H9 (cell line): Measurements from ENCODE around the gene ASIC1. TPM values are rescaled to one million over a fixed set of nuclear protein-coding genes. Genes with fewer than 3 reads are reported as not detected.

ENCODE experiments used
- DNase-seq: peaks from one replicate; pipeline ENCODE4 v3.0.0-alpha.2; 2017
- H2AFZ ChIP-seq: one replicate; pipeline ENCODE4 v1.6.1; 2013; ENCODE audit warnings: mild to moderate bottlenecking, low read length, control low read depth, moderate library complexity
- H2AK5ac ChIP-seq: 2 replicates; pipeline ENCODE4 v1.6.1; 2013; ENCODE audit warnings: low read length, control low read depth, mixed read lengths; ENCODE audit not compliant: insufficient read length
- H2BK120ac ChIP-seq: one replicate; pipeline ENCODE4 v1.6.1; 2013; ENCODE audit warnings: low read depth, mild to moderate bottlenecking, low read length, control low read depth, inconsistent platforms; ENCODE audit not compliant: poor library complexity, severe bottlenecking
- H2BK12ac ChIP-seq: 2 replicates; pipeline ENCODE4 v1.6.1; 2013; ENCODE audit warnings: low read length, control low read depth, mixed read lengths, low read depth; ENCODE audit not compliant: insufficient read length
- H2BK15ac ChIP-seq: 2 replicates; pipeline ENCODE4 v1.6.1; 2013; ENCODE audit warnings: low read depth, low read length, control low read depth
- H2BK20ac ChIP-seq: one replicate; pipeline ENCODE4 v1.6.1; 2013; ENCODE audit warnings: low read depth, mild to moderate bottlenecking, low read length, control low read depth, inconsistent platforms; ENCODE audit not compliant: poor library complexity, severe bottlenecking
- H2BK5ac ChIP-seq: 2 replicates; pipeline ENCODE4 v1.6.1; 2013; ENCODE audit warnings: low read length, control low read depth, mixed read lengths; ENCODE audit not compliant: insufficient read length
- H3K14ac ChIP-seq: 2 replicates; pipeline ENCODE4 v1.6.1; 2013; ENCODE audit warnings: low read length, control low read depth; ENCODE audit not compliant: insufficient read depth
- H3K18ac ChIP-seq: 2 replicates; pipeline ENCODE4 v1.6.1; 2013; ENCODE audit warnings: low read depth, mild to moderate bottlenecking, mixed read lengths, low read length, control low read depth; ENCODE audit not compliant: insufficient read length
- H3K23ac ChIP-seq: 2 replicates; pipeline ENCODE4 v1.6.1; 2013; ENCODE audit warnings: low read length, control low read depth, mixed read lengths, low read depth; ENCODE audit not compliant: insufficient read length
- H3K23me2 ChIP-seq: 2 replicates; pipeline ENCODE4 v1.6.1; 2013; ENCODE audit warnings: low read depth, mild to moderate bottlenecking, mixed read lengths, low read length, control low read depth; ENCODE audit not compliant: insufficient read length, poor library complexity, severe bottlenecking
- H3K27ac ChIP-seq: 2 replicates; pipeline ENCODE4 v1.5.1; 2013; ENCODE audit warnings: low read length, control low read depth, mixed read lengths, low read depth; ENCODE audit not compliant: insufficient read length
- H3K27me3 ChIP-seq: 2 replicates; pipeline ENCODE4 v1.6.1; 2013; ENCODE audit warnings: low read length, control low read depth, inconsistent platforms; ENCODE audit not compliant: insufficient read depth
- H3K4ac ChIP-seq: 2 replicates; pipeline ENCODE4 v1.6.1; 2013; ENCODE audit warnings: low read depth, mild to moderate bottlenecking, control low read depth, inconsistent platforms, low read length, moderate library complexity
- H3K4me1 ChIP-seq: 2 replicates; pipeline ENCODE4 v1.6.1; 2013; ENCODE audit warnings: low read length, control low read depth, inconsistent platforms; ENCODE audit not compliant: insufficient read depth
- H3K4me2 ChIP-seq: 2 replicates; pipeline ENCODE4 v1.6.1; 2013; ENCODE audit warnings: low read length, control low read depth, mixed read lengths; ENCODE audit not compliant: insufficient read length, insufficient read depth
- H3K56ac ChIP-seq: 2 replicates; pipeline ENCODE4 v1.6.1; 2013; ENCODE audit warnings: low read depth, mild to moderate bottlenecking, mixed read lengths, low read length, control low read depth; ENCODE audit not compliant: insufficient read length
- H3K79me1 ChIP-seq: 2 replicates; pipeline ENCODE4 v1.6.1; 2013; ENCODE audit warnings: low read depth, mild to moderate bottlenecking, moderate library complexity, low read length, control low read depth, inconsistent platforms; ENCODE audit not compliant: insufficient read depth, poor library complexity, severe bottlenecking
- H3K79me2 ChIP-seq: 2 replicates; pipeline ENCODE4 v1.6.1; 2013; ENCODE audit warnings: low read length, control low read depth, inconsistent platforms; ENCODE audit not compliant: insufficient read depth
- H3K9ac ChIP-seq: 2 replicates; pipeline ENCODE4 v1.6.1; 2013; ENCODE audit warnings: low read length, control low read depth, mixed read lengths; ENCODE audit not compliant: insufficient read length; ENCODE audit errors: extremely low read depth
- H3K9me3 ChIP-seq: one replicate; pipeline ENCODE4 v1.6.1; 2013; ENCODE audit warnings: low read depth, low read length, inconsistent platforms; ENCODE audit not compliant: control insufficient read depth
- H3T11ph ChIP-seq: one replicate; pipeline ENCODE4 v1.6.1; 2013; ENCODE audit warnings: mild to moderate bottlenecking, low read length, control low read depth, inconsistent platforms
- H4K20me1 ChIP-seq: one replicate; pipeline ENCODE4 v1.6.1; 2013; ENCODE audit not compliant: control insufficient read depth, insufficient read length, insufficient read depth
- H4K5ac ChIP-seq: 2 replicates; pipeline ENCODE4 v1.6.1; 2013; ENCODE audit warnings: low read depth, mild to moderate bottlenecking, mixed read lengths, low read length, control low read depth; ENCODE audit not compliant: insufficient read length
- H4K8ac ChIP-seq: replicated peaks from 2 replicates; pipeline ENCODE4 v1.6.1; 2013; ENCODE audit warnings: low read length, control low read depth, mixed read lengths, low read depth; ENCODE audit not compliant: insufficient read length
- H4K91ac ChIP-seq: 2 replicates; pipeline ENCODE4 v1.6.1; 2013; ENCODE audit warnings: low read depth, mild to moderate bottlenecking, moderate library complexity, mixed read lengths, low read length, control low read depth; ENCODE audit not compliant: insufficient read length
- H3K27ac Mint-ChIP-seq, 3 experiments: 2 replicates in 2 of 3; 3 replicates in 1 of 3; pipeline ENCODE4 v1.8.0; 2020 to 2021; ENCODE audit warnings: mixed read lengths in 3 of 3, mild to moderate bottlenecking in 1 of 3, moderate library complexity in 1 of 3
- H3K27me3 Mint-ChIP-seq: 2 replicates; pipeline ENCODE4 v1.8.0; 2021; ENCODE audit warnings: low read depth, mild to moderate bottlenecking, moderate library complexity, mixed read lengths
- H3K36me3 Mint-ChIP-seq, 3 experiments: 2 replicates in 2 of 3; 3 replicates in 1 of 3; pipeline ENCODE4 v1.8.0; 2020 to 2021; ENCODE audit warnings: low read depth in 3 of 3, mixed read lengths in 3 of 3; ENCODE audit not compliant: insufficient read depth in 1 of 3
- H3K4me1 Mint-ChIP-seq, 2 experiments: 2 replicates each; pipeline ENCODE4 v1.8.0; 2020; ENCODE audit warnings: mixed read lengths in 2 of 2
- H3K4me3 Mint-ChIP-seq, 2 experiments: 2 replicates in 1 of 2; 3 replicates in 1 of 2; pipeline ENCODE4 v1.8.0; 2020 to 2021; ENCODE audit warnings: mild to moderate bottlenecking in 2 of 2, mixed read lengths in 2 of 2, moderate library complexity in 1 of 2
- H3K9me3 Mint-ChIP-seq, 2 experiments: 2 replicates in 1 of 2; 3 replicates in 1 of 2; pipeline ENCODE4 v1.8.0; 2020; ENCODE audit warnings: mild to moderate bottlenecking in 2 of 2, mixed read lengths in 2 of 2, moderate library complexity in 1 of 2
- WGBS: extraction: QIAGEN DNeasy Blood & Tissue Kit; methylation state at CpG from one replicate; pipeline ENCODE4 v1.1.7; 2013; ENCODE audit warnings: missing lambda C conversion rate, low lambda C conversion rate, mixed read lengths; ENCODE audit not compliant: insufficient read length; ENCODE audit errors: extremely low coverage; 5-methylcytosine and 5-hydroxymethylcytosine counted together
- total RNA-seq: library from RNA; stranded (reverse); gene quantifications from 2 replicates; pipeline ENCODE4 v1.2.1, GENCODE V29; 2021
- TF ChIP-seq, protein P1 (sequence below): fragments of 200-600 bp; sonication (generic); conservative IDR thresholded peaks from 3 replicates; pipeline ENCODE4 v1.8.0; 2021; ENCODE audit warnings: antibody characterized with exemption, mild to moderate bottlenecking

ASIC1 gene
- total RNA-seq, 1 experiment from 2014 or later: 3.9 TPM

GRCh38 chr12:50121641-50122040, 64.2 kb downstream of the ASIC1 start:
- no peak overlapping the region for H2AK5ac ChIP-seq
- no peaks in the 10 kb centered on the region for H3K9me3 Mint-ChIP-seq
- H3K27me3 ChIP-seq: no peaks in the 10 kb centered on the region
- TF ChIP-seq, protein P1, sequence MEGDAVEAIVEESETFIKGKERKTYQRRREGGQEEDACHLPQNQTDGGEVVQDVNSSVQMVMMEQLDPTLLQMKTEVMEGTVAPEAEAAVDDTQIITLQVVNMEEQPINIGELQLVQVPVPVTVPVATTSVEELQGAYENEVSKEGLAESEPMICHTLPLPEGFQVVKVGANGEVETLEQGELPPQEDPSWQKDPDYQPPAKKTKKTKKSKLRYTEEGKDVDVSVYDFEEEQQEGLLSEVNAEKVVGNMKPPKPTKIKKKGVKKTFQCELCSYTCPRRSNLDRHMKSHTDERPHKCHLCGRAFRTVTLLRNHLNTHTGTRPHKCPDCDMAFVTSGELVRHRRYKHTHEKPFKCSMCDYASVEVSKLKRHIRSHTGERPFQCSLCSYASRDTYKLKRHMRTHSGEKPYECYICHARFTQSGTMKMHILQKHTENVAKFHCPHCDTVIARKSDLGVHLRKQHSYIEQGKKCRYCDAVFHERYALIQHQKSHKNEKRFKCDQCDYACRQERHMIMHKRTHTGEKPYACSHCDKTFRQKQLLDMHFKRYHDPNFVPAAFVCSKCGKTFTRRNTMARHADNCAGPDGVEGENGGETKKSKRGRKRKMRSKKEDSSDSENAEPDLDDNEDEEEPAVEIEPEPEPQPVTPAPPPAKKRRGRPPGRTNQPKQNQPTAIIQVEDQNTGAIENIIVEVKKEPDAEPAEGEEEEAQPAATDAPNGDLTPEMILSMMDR: no peak
- H3K27ac ChIP-seq: no peak overlapping the region
- H3K4me3 Mint-ChIP-seq: no peak overlapping the region
- H2BK120ac ChIP-seq: no peak overlapping the region
- H4K91ac ChIP-seq: no peak overlapping the region
- no peaks in the 10 kb centered on the region for H4K20me1 ChIP-seq
- H3K23me2 ChIP-seq: no peaks in the 10 kb centered on the region
- H3K4me2 ChIP-seq: no peak overlapping the region
- no peaks in the 10 kb centered on the region for H3K79me1 ChIP-seq
- H3K27ac Mint-ChIP-seq: no peak overlapping the region
- H3K14ac ChIP-seq: no peak overlapping the region
- H3K56ac ChIP-seq: no peak overlapping the region
- H3K9me3 ChIP-seq: no peaks in the 10 kb centered on the region
- no peak overlapping the region for H3K4ac ChIP-seq
- no peak overlapping the region for H3K23ac ChIP-seq
- H2AFZ ChIP-seq: no peak overlapping the region
- H3K4me1 ChIP-seq: no peaks in the 10 kb centered on the region
- no peak overlapping the region for H3T11ph ChIP-seq
- no peak overlapping the region for H2BK15ac ChIP-seq
- H3K18ac ChIP-seq: no peak overlapping the region
- DNase-seq: no peak
- no peak overlapping the region for H4K8ac ChIP-seq
- no peaks in the 10 kb centered on the region for H3K27me3 Mint-ChIP-seq
- no peak overlapping the region for H2BK5ac ChIP-seq
- no peak overlapping the region for H4K5ac ChIP-seq
- no peak overlapping the region for H2BK20ac ChIP-seq
- H2BK12ac ChIP-seq: no peak overlapping the region
- H3K36me3 Mint-ChIP-seq: peaks cover 0 to 24% (median 3%) of the 10 kb centered on the region in 3 experiments; a peak in 3 of 7 replicates
- H3K9ac ChIP-seq: no peak overlapping the region
- H3K4me1 Mint-ChIP-seq: no peaks in the 10 kb centered on the region
- WGBS: no CpG with 5 or more reads among the region's 5 CpGs
- H3K79me2 ChIP-seq: no peaks in the 10 kb centered on the region
